HG03039 (cell line): ENCODE data around the gene ENTPD5.
A peak's percentile ranks its signal among the peaks of the same experiment; 100 is the strongest.

ENCODE experiments used
- ATAC-seq: cut with Tn5 transposase; IDR thresholded peaks from one replicate; pipeline ENCODE4 v1.9.1; 2021; ENCODE audit warnings: mild to moderate bottlenecking, moderate library complexity; ENCODE audit not compliant: unreplicated experiment

The ENTPD5 gene, protein sequence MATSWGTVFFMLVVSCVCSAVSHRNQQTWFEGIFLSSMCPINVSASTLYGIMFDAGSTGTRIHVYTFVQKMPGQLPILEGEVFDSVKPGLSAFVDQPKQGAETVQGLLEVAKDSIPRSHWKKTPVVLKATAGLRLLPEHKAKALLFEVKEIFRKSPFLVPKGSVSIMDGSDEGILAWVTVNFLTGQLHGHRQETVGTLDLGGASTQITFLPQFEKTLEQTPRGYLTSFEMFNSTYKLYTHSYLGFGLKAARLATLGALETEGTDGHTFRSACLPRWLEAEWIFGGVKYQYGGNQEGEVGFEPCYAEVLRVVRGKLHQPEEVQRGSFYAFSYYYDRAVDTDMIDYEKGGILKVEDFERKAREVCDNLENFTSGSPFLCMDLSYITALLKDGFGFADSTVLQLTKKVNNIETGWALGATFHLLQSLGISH

DNA sequence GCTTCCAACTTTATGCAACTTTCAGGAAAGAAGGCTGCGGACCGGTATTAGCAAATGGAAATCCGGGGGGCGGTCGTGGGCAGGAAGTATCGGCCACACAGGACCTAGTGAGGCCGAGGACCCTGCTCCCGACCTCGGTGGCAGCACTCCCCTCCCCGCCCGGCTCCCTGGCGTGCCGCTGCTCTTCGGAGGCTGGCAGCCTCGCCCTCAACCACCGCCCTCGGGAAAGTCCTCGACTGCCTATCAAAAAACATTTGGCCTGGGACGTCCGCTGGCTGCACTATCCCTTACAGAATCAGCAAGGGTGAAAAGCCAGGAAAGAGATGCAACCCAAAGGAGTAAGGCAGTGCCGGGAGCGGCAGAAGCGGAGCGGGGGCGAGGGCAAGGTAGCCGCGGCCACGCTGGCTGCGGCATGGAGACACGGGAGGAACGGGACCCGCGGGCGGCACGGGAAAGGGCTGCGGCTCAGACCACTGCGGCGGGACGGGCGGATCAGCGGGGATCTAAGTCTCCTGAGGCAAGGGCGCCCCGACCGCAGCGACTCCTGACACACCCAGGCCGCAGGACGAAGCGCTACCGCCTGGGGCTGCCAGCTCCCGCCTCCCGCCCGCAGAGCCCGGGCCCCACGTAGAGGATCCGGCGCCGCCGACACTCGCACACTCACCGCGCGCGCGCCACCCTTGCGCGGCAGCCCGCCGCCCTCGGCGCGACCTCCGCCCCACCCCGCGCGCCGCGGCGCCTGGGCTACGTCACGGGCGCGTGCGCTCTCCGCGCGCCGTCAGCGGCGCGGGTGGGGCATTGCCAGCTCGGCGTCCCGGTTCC lies at the start of gene ENTPD5, which contains the start of gene BBOF1:
TSS of gene ENTPD5 (minus strand) at position 703 of the 822 bp plus-strand sequence. CDS start 31,186 bp downstream, outside the sequence.
TSS of gene BBOF1 (plus strand) at position 764 of the 822 bp plus-strand sequence. CDS start 130 bp downstream, outside the sequence.
- ATAC-seq: peak; percentile 84

DNA sequence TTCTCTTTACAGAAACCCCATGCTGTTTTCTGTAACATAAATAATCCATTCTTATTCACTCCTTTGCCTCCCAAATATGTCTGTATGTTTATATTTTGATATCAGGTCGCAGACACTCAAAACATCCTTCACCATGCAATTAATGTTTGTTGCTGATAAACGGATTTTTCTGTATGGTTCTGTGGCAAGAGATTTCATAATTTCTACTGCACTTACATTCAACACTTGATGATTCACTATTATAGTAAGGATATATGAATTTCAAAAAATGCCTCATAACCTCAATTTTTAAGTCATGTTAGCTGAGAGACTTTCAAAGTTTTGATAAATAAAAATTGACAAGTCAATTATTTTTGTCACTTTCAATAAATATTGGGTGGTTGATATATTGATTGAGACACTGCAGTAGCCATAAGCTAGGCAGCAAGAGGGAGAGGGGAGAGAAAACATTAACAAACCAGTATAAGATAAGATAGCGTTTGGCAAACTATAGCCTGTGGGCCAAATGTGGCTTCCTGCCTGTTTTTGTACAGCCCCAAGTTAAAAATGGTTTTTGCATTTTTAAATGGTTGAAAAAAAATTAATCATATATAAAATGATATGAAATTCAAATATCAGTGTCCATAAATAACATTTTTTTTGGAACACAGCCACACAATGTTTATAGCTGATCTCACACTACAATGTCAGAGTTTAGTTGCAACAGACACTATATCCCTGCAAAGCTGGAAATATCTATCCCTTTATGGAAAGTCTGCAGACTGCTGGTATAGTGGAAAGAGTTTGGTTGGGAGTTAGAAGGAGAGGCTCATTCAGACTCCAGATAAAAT lies 46.9 kb upstream of the ENTPD5 start:
- no peak for ATAC-seq

DNA sequence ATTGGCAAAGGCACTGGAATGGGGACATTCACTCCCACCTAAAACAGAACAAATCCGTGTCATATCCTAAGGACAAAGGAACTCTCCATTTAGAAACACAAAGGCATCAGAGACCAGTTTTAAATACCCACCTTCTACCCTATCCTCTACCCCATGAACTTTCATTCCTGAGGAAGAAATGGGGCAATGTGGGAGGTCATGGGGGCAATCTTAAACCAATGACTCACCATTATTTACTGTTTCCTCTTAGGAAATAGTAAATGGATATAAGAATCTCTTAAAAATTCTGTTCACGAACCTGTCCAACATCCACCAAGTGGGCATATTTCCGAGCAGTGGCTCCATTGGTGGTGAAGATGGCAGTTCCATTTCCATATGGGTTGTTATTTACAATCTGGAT lies 45.8 kb upstream of the ENTPD5 start:
- ATAC-seq: no peak

DNA sequence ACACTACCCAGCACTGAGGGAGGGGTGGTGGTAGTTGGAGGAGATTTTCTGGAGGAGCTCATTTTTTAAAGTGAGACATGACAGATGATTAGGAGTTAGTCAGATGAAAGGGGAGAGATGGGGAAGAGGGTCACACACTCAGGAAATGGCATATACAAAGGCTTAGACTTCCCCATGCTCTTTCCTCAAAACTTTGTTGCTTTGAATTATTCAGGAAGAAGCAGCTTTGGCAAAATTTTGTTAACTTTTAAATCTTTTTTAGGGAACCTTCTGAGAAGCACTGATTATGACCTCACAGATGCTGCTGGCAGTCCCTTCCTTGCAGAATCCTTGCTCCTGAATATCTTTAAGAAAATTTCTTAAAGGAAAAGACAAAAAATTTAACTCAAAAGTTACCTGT lies 45.3 kb upstream of the ENTPD5 start:
- no peak for ATAC-seq

DNA sequence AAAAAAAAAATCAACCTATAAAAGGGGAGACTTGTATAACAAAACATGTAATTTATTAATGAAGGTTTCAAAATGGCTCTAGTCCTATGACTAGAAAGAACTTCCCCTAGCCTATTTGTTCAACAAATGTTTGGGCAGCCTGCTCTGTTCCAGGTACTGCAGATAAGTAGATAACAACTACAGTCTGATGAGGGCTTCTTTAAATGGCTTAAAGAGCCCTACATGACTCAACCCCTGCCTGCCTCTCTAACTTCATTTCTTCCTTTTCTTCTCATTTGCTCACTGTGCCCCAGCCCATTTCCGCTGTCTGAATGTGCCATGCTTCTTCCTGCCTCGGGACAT lies 43.7 kb upstream of the ENTPD5 start:
- ATAC-seq: no peak

DNA sequence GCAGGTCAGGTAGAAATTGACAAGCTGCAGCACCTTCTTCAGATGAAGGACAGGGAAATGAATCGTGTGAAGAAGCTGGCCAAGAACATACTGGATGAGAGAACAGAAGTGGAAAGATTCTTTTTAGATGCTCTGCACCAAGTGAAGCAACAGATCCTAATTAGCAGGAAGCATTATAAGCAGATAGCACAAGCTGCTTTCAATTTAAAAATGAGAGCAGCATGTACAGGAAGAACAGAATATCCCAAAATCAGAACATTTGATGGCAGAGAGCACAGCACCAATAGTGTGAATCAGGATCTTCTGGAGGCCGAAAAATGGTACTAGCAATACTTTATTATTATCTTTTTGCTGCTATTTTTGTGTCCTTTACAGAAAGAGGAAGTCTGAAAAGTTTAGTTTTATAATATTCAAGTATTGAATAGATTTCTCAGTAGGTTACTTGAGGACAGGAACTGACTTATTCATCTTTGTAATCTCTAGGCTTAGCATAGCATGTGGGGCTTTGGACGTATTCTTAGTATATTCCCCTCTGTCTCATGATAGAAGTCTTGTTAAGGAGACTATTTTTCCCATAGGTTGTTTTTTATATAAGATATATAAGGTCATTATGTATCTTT lies 30.9 kb upstream of the ENTPD5 start:
- ATAC-seq: no peak

DNA sequence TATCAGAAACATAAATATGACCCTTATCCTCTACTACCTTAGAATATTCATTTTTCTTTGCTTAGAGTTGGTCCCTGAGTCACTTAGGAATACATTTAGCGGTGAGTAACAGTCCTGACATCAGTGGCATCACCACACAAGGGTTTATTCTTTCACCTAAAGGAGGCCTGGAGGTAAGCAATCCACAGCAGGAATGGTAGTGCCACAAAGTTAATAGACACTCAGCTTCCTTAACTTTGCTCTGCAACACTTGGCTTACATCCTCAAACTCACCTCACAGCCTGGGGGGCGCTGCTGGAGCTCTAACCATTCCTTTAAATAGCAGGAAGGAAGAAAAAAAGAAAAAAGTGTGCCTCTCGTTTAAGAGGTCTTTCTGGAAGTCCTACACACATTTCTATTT lies 29.2 kb upstream of the ENTPD5 start:
- ATAC-seq: no peak

DNA sequence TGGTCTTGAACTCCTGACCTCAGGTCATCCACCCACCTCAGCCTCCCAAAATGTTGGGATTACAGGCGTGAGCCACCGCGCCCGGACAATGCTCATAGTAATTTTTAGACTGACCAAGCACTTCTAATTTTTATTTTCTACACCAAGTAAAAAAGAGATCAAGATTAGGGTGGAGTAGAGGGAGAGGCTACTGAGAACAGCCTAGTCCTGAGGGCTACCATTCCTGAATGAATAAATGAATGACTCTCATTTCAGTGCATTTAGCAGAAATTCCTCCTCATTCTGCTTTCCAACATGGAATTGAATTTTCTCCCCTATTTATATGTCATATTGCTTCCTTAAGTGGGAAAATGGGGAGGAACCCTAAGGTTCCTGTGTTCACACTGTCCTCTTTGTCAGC lies 26.4 kb upstream of the ENTPD5 start:
- no peak for ATAC-seq

DNA sequence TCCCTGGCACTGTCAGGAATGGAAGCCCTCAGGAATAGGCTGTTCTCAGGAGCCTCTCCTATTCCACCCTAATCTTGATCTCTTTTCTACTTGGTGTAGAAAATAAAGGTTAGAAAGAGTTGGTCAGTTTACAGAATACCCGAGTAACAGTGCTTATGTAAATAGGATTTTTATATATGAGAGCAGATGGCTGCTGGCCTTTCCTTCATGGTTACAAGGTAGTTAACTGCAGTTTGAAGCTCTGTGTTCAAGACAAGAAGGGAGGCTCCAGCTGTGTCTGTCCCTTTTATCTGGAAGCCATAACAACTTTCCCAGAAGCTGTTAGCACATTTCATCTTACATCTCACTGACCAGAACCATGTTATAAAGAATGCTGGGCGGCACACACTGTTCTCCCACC lies 23.2 kb upstream of the ENTPD5 start:
- no peak for ATAC-seq

DNA sequence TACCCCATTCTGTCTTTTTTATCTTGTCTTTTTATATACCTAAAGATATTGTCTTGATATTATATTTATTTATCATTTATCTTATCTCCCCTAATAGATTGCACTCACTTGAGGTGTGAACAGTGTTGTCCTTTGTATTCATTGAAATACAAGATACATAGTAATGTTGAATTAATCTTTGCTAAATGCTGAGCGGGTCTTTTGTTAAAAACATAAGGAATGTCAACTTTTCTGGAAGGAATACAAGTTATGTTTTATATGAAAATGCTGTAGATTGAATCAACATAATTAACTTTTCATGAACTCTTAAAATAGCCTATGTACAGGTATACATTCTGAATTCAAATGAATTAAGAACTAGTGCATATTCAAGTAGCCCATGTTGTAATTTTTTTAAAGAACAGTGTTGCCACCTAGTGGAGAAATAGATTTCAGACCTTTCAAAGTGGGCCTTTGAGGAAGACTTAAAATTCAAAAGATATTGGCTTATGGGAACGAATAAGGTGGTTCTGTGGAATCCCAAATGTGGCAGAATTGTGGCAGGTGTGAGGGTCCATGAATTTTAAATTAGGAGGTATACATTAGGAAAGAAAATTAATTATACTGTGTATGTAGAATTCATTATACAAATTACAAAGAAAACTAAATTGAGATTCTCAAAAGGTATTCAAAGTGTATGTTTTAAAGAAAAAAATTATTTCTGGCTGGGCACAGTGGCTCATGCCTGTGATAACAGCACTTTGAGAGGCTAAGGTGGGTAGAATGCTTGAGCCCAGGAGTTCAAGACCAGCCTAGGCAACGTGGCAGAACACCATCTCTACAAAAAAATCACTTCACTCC lies 19.2 kb upstream of the ENTPD5 start:
- ATAC-seq: no peak

DNA sequence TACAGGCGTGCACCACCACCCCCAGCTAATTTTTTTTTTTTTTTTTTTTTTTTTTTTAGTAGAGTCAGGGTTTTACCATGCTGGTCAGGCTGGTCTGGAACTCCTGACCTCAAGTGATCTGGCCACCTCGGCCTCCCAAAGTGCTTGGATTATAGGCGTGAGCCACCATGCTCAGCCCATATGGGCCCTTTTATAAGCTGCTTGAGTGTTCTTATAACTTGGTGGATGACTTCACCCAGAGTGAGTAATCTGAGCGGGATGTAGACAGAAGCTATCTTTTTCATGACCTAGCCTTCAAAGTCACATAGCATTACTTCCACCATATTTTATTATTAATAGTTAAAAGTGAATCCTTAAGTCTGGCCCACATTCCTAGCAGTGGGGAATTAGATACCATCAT lies 16.5 kb upstream of the ENTPD5 start:
- no peak for ATAC-seq

DNA sequence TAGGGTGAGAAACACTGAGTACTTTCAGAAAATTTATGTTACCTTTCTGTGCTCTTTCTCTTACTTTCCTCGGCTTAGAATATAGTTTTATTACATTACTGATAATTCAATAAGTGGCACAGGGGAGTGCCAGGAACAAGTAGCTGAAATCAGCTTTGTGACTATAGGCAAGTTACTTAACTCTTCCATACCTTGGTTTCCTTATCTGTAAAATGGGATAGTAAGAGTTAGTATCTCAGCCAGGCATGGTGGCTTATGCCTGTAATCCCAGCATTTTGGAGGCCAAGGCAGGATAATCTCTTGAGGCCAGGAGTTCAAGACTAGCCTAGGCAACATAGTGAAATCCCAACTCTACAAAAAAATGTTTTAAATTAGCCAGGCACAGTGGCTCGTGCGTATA lies 15.5 kb upstream of the ENTPD5 start:
- no peak for ATAC-seq

DNA sequence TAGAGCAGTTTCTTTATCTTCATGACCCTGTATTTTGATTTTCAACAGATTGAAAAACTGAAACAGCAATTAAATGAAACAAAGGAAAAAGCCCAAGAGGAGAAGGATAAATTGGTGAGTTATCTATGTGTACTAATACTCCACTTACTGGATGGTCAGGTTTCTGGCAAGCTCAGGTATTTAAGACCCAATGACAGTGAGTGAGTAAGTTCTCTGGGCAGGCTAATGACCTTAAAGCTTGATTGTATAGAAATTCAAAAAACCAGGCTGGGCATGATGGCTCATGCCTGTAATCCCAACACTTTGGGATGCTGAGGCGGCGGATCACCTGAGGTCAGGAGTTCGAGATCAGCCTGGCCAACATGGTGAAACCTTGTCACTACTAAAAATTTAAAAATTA lies 10.0 kb upstream of the ENTPD5 start:
- ATAC-seq: no peak

DNA sequence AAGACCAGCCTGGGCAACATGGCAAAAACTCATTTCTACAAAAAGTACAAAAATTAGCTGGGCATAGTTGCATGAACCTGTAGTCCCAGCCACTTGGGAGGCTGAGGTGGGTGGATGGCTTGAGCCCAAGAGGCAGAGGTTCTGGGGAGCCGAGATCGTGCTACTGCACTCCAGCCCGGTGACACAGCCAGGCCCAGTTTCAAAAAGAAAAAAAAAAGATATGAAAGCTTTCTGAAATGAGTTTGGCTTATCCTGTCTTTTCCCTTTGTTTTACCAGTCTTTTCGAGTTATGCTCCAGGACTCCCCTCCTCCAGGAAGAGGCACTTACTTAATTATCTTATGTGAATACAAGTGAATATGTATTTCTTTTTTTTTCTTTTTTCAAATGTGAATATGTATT lies 3.3 kb upstream of the ENTPD5 start:
- ATAC-seq: no peak

DNA sequence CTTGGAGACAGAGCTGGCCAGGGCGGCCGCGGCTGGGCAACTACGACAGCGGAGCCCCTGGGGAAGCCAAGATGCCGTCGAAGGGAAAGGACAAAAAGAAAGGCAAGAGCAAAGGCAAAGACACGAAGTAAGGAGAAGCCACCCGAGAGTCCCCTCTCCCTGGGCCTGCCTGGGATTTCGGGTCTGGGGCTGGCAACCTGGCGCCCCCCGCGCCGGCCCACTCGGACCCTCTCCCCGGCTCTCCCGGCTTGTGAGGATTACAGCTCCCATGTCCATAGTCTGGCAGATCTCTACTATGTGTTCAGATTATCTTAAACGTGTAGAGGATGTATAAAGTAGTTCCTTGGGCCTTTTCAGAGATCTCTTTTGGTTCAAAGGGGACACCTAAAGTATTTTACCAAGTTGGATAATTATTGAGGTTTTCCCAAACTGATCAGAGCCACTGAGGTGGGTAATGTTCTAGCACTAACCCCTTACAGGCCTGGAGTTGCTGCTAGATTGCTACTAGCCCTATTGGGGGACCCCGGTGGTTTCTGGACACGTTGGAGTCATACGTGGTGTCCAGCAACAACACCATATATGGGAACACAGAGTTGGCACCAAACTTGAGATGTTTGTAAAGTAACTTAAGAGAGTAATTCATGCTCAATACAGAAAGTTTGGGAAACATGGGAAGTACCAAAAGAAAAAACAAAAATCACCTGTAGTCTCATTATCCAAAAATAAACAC lies 485 bp upstream of the ENTPD5 start:
- ATAC-seq: no peak

DNA sequence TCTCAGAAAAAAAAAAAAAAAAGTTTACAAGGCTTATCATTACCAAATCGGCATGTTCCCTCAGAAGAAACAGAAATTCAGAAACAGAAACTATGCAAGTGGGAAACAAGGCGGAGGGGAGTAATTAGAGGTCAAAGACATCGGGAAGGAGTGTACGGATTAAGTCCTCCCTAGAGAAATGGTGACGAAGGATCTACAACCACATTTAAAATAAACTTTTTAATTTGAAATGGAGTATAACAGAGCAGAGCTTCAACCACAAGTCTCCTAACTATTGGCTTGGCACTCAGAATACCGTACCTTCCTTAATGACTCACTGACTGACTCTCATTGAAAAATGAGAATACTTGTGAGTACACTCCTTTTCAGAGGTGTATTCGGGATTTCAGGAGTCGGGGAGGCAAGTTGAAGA lies 908 bp downstream of the ENTPD5 start:
- no peak for ATAC-seq

DNA sequence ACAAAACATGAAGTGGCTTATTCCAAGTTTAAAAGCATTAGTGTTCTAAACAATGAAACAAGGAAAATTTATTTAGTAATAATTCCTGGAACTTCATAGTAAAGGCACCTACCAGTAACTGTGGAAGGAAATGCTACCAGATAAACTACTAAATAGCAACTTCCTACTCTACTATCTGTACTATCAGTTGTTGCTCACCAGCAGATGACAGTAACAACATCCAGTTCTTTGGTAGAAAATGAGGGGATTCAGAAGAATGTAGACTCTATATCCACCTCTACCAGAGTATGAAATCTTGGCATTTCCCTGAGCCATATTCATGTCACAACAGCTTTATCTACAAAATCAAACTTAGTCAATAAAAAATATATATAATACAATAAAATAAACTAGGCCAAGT lies 3.1 kb downstream of the ENTPD5 start:
- ATAC-seq: no peak

DNA sequence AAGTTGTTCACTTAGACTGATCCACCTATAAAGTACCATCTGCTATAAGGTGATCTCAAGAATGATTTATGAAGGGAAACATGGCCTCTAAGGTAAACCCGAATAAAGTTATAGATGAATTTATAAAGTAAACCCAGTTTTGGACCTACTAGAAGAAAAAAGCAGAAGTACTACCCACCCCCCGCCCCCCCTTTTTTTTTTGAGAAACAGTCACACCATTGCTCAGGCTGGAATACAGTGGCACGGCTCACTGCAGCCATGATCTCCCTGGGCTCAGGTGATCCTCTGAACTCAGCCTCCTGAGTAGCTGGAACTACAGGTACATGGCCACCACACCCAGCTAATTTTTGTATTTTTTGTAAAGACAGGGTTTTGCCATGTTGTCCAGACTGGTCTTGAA lies 3.9 kb downstream of the ENTPD5 start:
- no peak for ATAC-seq

DNA sequence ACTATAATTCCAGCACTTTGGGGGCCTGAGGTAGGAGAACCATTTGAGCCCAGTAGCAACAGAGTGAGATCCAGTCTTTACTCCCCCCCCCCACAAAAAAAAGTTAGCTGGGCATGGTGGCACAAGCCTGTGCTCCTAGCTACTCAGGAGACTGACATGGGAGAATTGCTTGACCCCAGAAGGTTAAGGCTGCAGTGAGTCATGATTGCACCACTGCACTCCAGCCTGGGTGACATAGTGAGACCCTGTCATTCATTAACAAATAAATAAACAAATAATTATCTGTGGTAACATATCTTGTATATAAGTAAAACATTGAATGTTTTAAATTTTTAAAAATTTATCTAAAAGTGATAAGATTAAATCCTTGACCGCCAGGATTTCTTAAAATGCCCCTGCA lies 4.8 kb downstream of the ENTPD5 start:
- ATAC-seq: no peak
